OCI-LY3 (cell line): ENCODE data around the gene TPCN2.

ENCODE experiments used
- EZH2phosphoT487 ChIP-seq: fragments of 200-600 bp; shearing (Covaris generic); IDR thresholded peaks from 2 replicates; pipeline ENCODE4 v1.6.1; 2018; ENCODE audit warnings: antibody characterized with exemption, mixed run types, low read depth
- TF ChIP-seq, protein P1 (sequence below): fragments of 200-600, 300-600 bp; sonication (generic); IDR thresholded peaks from 2 replicates; pipeline ENCODE4 v1.5.1; 2014; ENCODE audit warnings: antibody characterized with exemption, low read length, low read depth

DNA sequence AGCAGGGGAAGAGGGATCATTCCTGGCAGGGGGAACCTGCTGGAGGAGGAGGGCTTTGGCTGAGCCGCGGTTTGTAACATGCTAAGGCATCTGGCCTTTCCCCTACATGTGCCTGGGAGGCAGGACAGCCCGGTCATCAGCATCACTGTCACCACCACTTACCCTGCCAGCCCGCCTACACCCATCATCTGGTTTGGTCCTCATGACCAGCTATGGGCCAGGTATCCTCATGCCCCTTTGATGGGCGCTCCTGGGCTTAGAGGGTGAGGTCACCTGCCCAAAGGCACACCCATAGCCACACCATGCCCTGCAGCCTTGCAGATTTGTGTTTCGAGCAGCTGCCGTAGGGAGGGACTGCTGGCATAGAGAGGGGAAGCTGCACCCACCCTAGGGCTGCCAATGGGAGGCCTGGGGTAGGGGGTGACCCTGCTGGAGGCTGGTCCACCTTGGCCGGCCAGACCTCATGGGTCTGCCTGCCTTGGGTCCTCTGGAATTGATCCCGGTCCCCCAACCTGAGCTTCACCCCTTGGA, 38.3 kb upstream of the TPCN2 start:
- TF ChIP-seq, protein P1, sequence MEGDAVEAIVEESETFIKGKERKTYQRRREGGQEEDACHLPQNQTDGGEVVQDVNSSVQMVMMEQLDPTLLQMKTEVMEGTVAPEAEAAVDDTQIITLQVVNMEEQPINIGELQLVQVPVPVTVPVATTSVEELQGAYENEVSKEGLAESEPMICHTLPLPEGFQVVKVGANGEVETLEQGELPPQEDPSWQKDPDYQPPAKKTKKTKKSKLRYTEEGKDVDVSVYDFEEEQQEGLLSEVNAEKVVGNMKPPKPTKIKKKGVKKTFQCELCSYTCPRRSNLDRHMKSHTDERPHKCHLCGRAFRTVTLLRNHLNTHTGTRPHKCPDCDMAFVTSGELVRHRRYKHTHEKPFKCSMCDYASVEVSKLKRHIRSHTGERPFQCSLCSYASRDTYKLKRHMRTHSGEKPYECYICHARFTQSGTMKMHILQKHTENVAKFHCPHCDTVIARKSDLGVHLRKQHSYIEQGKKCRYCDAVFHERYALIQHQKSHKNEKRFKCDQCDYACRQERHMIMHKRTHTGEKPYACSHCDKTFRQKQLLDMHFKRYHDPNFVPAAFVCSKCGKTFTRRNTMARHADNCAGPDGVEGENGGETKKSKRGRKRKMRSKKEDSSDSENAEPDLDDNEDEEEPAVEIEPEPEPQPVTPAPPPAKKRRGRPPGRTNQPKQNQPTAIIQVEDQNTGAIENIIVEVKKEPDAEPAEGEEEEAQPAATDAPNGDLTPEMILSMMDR = no peak
- no peak for TF ChIP-seq EZH2phosphoT487
